Measurements from ENCODE around the gene RALGAPB.

DNA sequence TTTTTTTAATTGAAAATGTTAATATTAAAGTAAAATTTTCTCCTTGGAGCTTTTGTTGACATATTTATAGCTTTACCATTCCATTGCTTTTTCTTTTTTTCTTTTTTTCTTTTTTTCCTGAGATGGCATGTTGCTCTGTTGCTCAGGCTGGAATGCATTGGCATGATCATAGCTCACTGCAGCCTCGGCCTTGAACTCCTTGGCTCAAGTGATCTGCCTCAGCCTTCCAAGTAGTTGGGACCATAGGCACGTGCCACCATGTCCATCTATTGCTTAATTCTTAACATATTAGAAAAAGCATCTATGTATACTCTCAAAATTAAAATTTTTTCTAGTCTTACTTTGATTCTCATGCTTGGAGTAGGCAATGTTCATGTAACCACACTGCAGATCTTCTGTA lies 43.0 kb downstream of the RALGAPB start:
- TF ChIP-seq POLR2AphosphoS5 (IDR thresholded peaks at IDR 0.05; ENCODE audit: low read depth, low read length) (no peak), POLR2A (IDR thresholded peaks at IDR 0.05; ENCODE audit: low read depth, low read length) (no peak)
